HFF-Myc (cell line): ENCODE results near the gene PCSK4.

Experiments used
- DNase-seq: peaks from one replicate; pipeline ENCODE4 v3.0.0-alpha.2; 2011; ENCODE audit warnings: low read depth; ENCODE audit errors: extremely low read depth
- H3K4me3 ChIP-seq: replicated peaks from 2 replicates; pipeline ENCODE4 v1.5.1; 2011; ENCODE audit warnings: low read depth, mild to moderate bottlenecking, control low read depth, low read length
- TF ChIP-seq, protein P1 (sequence below): IDR thresholded peaks from 2 replicates; pipeline ENCODE4 v1.5.1; 2012; ENCODE audit warnings: mild to moderate bottlenecking, low read depth, low read length, control low read depth; ENCODE audit errors: missing control alignments

The PCSK4 gene

DNA sequence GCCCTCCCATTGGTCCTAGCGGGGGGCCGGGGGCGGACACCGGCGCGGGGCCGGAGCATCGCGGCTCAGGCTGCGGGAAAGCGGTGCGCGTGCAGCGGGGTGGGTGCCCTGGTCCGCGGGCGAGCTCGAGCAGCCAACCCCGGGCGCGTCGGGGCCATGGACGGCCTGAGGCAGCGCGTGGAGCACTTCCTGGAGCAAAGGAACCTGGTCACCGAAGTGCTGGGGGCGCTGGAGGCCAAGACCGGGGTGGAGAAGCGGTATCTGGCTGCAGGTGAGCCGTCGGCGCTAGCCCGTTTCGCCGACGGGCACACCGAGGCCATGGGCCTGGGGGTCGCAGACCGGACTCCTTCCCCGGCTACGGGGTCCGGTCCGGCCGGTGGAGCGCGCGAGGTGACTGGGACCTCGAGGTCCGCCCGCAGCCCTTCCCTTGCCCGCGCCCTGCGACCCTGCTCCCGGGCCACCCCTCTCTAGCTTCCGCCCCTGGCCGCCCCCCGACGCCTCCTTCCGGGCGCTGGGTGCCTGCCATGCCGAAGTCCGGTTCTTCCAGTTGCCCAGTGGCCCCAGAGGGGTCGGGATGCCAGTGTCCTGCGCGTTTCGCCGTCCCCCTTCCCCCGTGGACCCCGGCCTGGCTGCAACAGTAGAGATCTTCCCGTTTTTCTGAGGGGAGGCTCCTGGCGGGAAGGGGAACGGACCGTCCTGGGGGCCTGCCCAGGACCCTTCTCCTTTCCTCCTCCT is 1.1 kb upstream of the PCSK4 start, which contains the start of gene REEP6:
Gene REEP6 (plus strand): TSS at position 68 of the 735 bp plus-strand sequence. CDS start 89 bp downstream, at position 157.
- H3K4me3 ChIP-seq, result peak within 1 kb of the TSS; percentile 39
- DNase-seq, result no peak
- TF ChIP-seq, protein P1, sequence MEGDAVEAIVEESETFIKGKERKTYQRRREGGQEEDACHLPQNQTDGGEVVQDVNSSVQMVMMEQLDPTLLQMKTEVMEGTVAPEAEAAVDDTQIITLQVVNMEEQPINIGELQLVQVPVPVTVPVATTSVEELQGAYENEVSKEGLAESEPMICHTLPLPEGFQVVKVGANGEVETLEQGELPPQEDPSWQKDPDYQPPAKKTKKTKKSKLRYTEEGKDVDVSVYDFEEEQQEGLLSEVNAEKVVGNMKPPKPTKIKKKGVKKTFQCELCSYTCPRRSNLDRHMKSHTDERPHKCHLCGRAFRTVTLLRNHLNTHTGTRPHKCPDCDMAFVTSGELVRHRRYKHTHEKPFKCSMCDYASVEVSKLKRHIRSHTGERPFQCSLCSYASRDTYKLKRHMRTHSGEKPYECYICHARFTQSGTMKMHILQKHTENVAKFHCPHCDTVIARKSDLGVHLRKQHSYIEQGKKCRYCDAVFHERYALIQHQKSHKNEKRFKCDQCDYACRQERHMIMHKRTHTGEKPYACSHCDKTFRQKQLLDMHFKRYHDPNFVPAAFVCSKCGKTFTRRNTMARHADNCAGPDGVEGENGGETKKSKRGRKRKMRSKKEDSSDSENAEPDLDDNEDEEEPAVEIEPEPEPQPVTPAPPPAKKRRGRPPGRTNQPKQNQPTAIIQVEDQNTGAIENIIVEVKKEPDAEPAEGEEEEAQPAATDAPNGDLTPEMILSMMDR, result no peak

- peak overlapping the region; percentile 39 for H3K4me3 ChIP-seq
- DNase-seq, result no peak
- TF ChIP-seq, protein P1, result no peak
Measured at GRCh38 chr19:1489463-1490310, 463 bp downstream of the PCSK4 start.

DNA sequence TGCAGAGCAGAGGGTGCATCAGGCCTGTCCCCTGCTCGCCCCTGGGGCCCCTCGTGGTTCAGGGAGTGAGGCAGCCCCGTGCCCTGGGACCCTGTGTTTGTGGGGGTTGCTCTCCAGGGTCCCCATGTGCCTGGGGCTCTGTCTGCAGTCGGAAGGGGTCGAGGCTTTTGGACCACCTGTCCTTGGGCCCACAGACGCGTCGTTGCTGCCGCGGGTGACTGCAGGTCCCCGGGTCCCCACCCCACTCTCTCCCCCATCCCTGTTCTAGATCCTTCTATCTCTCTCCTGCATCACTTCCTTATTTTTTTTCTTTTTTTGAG is 1.9 kb downstream of the PCSK4 start:
- TF ChIP-seq, protein P1, result no peak
- no peak for DNase-seq
- no peak overlapping the region for H3K4me3 ChIP-seq

- TF ChIP-seq, protein P1, result no peak
- no peak overlapping the region for H3K4me3 ChIP-seq
- no peak for DNase-seq
Measured at GRCh38 chr19:1487576-1488281, 2.4 kb downstream of the PCSK4 start.

DNA sequence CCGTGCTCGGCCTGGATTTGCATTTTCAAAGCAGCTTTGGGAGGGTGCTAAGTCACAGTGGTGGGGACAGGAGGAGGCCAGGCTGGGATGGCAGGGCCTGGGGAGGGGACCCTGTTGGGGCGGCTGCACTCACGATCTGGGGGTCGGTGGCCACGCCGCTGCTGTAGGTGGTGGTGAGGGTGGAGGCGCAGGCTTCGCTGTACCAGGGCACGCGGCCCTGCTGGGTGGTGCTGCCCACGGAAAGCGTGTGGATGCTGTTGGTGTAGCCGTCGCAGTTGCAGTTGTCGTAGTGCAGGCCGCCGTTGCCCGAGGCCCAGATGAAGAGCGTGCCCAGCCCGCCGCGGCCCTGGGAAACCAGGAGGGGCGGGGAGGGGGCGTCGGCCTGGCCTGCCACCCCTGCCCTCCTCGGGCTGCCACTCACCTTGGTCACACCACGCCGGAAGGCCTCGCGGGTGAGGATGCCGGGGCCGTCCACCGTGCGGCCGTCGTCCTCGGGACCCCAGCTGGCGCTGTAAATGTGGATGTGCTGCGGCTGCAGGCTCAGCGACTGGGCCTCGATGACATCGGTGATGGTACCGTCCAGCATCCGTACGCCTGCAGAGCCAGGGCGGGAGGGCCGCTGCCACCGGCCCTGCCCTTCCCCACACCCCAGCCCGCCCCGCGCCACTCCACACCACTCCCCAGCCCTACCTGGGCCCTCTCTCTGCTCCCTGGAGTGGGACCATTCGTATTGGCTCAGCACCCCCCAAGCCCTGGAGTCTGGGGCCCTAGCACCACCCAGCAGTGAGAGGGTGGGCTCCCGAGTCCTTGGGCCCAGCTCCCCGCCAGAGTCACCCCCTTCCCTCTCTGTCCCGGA is 3.2 kb downstream of the PCSK4 start:
- H3K4me3 ChIP-seq, result no peak overlapping the region
- no peak for DNase-seq
- TF ChIP-seq, protein P1, result no peak

- DNase-seq, result no peak
- H3K4me3 ChIP-seq, result no peak overlapping the region
- TF ChIP-seq, protein P1, result no peak
Measured at GRCh38 chr19:1483979-1484428, 6.1 kb downstream of the PCSK4 start.
